MCF 10A (cell line): ENCODE measurements around the gene IGSF9B. TPM values are rescaled to one million over a fixed set of nuclear protein-coding genes. Genes with fewer than 3 reads are reported as not detected.

Experiments used
- BruUV-seq: library from RNA; stranded (reverse); fragments of 400-500 nt; replicated peaks from 2 replicates; lab custom pipeline; 2021; lab: Mats Ljungman, UMichigan
- CTCF ChIA-PET: fragments of 300-600 bp; sonication (Branson Sonifier 250); formaldehyde crosslinking; extraction: SDS; loops from one replicate; lab custom pipeline; 2021; ENCODE audit warnings: antibody characterized with exemption, inconsistent platforms; lab: Yijun Ruan, JAX
- POLR2A ChIA-PET: fragments of 300-600, 350-650 bp; sonication (Branson Sonifier 250); formaldehyde crosslinking; extraction: SDS; loops from one replicate; lab custom pipeline; 2020; ENCODE audit warnings: antibody characterized with exemption, inconsistent platforms; lab: Yijun Ruan, JAX
- DNase-seq: peaks from one replicate; pipeline ENCODE4 v3.0.0-alpha.2; 2018; ENCODE audit not compliant: unreplicated experiment
- H3K27ac Mint-ChIP-seq: one replicate; pipeline ENCODE4 v1.8.0; 2022; ENCODE audit warnings: mild to moderate bottlenecking, low read depth, mixed read lengths; ENCODE audit not compliant: unreplicated experiment
- H3K27me3 Mint-ChIP-seq: one replicate; pipeline ENCODE4 v1.8.0; 2022; ENCODE audit warnings: mixed read lengths; ENCODE audit not compliant: insufficient read depth, unreplicated experiment
- H3K36me3 Mint-ChIP-seq: one replicate; pipeline ENCODE4 v1.8.0; 2022; ENCODE audit warnings: mild to moderate bottlenecking, moderate library complexity, mixed read lengths; ENCODE audit not compliant: insufficient read depth, unreplicated experiment
- H3K4me1 Mint-ChIP-seq: one replicate; pipeline ENCODE4 v1.8.0; 2022; ENCODE audit warnings: mixed read lengths; ENCODE audit not compliant: insufficient read depth, unreplicated experiment
- H3K4me3 Mint-ChIP-seq: one replicate; pipeline ENCODE4 v1.8.0; 2022; ENCODE audit warnings: mild to moderate bottlenecking, moderate library complexity, mixed read lengths; ENCODE audit not compliant: unreplicated experiment
- H3K9me3 Mint-ChIP-seq: one replicate; pipeline ENCODE4 v1.8.0; 2022; ENCODE audit warnings: mixed read lengths; ENCODE audit not compliant: unreplicated experiment
- intact Hi-C: fragments of 100-400 bp; cut with micrococcal nuclease; formaldehyde crosslinking; loops from 2 replicates; pipeline ENCODE4 v1.14.1; 2022
- total RNA-seq: library from RNA; stranded (reverse); gene quantifications from 2 replicates; pipeline ENCODE4 v1.2.3, GENCODE V29; 2022
- TF ChIP-seq, protein P1 (sequence below): fragments of 200-600 bp; IDR thresholded peaks from one replicate; pipeline ENCODE4 v1.8.0; 2022; ENCODE audit warnings: antibody characterized with exemption, mild to moderate bottlenecking; ENCODE audit not compliant: unreplicated experiment

IGSF9B gene
- total RNA-seq, 1 experiment from 2014 or later, result 13.9 TPM

DNA sequence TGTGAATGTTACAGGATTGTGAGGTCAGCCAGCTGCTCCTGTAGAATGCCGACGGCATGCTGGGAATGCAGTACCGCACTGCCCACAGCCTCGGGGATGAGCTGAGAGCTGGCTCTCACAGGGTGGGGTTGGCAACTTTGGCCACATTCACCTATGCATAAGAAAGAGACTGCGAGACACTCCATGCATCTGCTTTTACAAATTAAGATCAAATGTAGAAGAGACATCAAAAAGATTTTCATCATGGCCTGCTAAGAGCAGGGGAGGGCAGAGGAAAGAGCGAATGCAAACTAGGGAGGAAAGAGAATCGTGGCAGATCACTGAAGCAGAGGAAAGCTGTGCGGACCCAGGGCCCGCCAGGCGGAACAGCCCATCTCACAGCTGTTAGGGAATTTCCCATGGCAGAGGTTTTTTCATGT lies 61.7 kb downstream of the IGSF9B start:
- H3K4me3 Mint-ChIP-seq, result no peak overlapping the region
- H3K36me3 Mint-ChIP-seq, result peaks cover 6% of the 10 kb centered on the region
- intact Hi-C loops, result no loop called here
- ChIA-PET POLR2A (no interaction called here), CTCF (no interaction called here)
- H3K27me3 Mint-ChIP-seq, result peaks cover 29% of the 10 kb centered on the region
- DNase-seq, result no peak
- BruUV-seq, result no TSS peak
- H3K9me3 Mint-ChIP-seq, result no peaks in the 10 kb centered on the region
- no peaks in the 10 kb centered on the region for H3K4me1 Mint-ChIP-seq
- H3K27ac Mint-ChIP-seq, result no peak overlapping the region
- TF ChIP-seq, protein P1, sequence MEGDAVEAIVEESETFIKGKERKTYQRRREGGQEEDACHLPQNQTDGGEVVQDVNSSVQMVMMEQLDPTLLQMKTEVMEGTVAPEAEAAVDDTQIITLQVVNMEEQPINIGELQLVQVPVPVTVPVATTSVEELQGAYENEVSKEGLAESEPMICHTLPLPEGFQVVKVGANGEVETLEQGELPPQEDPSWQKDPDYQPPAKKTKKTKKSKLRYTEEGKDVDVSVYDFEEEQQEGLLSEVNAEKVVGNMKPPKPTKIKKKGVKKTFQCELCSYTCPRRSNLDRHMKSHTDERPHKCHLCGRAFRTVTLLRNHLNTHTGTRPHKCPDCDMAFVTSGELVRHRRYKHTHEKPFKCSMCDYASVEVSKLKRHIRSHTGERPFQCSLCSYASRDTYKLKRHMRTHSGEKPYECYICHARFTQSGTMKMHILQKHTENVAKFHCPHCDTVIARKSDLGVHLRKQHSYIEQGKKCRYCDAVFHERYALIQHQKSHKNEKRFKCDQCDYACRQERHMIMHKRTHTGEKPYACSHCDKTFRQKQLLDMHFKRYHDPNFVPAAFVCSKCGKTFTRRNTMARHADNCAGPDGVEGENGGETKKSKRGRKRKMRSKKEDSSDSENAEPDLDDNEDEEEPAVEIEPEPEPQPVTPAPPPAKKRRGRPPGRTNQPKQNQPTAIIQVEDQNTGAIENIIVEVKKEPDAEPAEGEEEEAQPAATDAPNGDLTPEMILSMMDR, result no peak

DNA sequence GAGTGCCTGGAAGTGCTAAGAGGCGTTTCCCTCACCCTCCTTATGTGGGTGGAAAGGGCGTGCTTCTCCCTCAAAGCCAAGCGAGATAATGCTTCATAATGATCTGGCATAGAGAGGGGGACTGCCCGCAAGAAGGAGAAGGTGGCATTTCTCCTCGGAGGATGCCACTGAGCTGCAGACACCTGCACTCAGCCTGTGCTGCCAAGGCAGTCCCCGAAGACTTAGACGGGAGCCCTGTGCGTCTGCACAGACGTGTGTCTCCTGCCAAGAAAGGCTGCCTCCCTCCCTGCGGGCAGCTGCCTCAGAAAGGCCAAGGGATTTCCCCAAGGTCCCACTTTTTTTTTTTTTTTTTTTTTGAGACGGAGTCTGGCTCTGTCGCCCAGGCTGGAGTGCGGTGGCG lies 63.4 kb downstream of the IGSF9B start:
- intact Hi-C loops, result no loop called here
- no peak overlapping the region for H3K4me3 Mint-ChIP-seq
- BruUV-seq, result no TSS peak
- ChIA-PET POLR2A (no interaction called here), CTCF (interaction anchor here (0.7 kb wide), 2 partner anchors 72 to 138 kb away, joined by 4 read pairs; no protein-coding TSS in a partner anchor)
- DNase-seq, result no peak
- H3K9me3 Mint-ChIP-seq, result no peaks in the 10 kb centered on the region
- peaks cover 6% of the 10 kb centered on the region for H3K36me3 Mint-ChIP-seq
- no peak overlapping the region for H3K27ac Mint-ChIP-seq
- TF ChIP-seq, protein P1, result no peak
- H3K27me3 Mint-ChIP-seq, result peaks cover 46% of the 10 kb centered on the region
- no peaks in the 10 kb centered on the region for H3K4me1 Mint-ChIP-seq

DNA sequence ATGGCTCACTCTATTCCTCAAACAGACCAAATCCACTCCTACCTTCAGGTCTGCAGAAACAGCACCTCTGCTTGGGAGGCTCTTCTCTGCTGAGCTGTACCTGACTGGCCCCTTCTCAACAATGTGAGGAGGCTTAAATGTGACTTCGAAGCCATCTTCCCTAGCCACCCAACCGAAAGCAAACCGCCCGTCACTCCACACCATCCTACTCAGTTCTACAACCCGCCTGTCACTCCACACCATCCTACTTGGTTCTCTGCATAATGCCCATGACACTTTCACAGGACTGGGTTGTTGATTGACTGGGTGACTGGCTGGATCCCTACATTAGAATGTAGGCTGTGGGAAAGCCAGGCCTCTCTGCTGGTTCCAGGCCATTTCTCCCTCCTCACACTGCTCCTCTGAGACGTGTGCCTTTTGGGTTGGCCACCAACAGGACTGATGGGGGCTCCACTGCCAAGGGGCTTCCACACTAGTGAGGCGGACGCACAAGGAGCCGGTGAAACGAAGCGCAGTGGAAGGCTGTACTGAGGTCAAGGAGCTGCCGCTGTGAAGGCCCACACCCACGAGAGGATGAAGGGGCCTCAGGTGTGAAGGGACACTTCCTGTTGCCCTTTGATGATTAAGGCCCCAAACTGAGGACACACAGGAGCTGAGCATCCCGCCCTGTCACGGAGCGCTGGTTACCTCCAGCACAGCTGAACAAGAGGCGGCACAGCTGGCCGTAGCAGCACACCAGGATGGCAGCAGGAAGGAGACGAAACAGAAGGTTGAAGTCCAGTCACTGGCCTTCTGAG lies 64.0 kb downstream of the IGSF9B start:
- peaks cover 2% of the 10 kb centered on the region for H3K36me3 Mint-ChIP-seq
- peaks cover 52% of the 10 kb centered on the region for H3K27me3 Mint-ChIP-seq
- H3K4me1 Mint-ChIP-seq, result no peaks in the 10 kb centered on the region
- H3K4me3 Mint-ChIP-seq, result no peak overlapping the region
- DNase-seq, result no peak
- CTCF ChIA-PET, result interaction anchor here (0.7 kb wide), 1 partner anchor 246 kb away, joined by 3 read pairs; no protein-coding TSS in a partner anchor
- intact Hi-C loops, result no loop called here
- TF ChIP-seq, protein P1, result no peak
- H3K27ac Mint-ChIP-seq, result no peak overlapping the region
- BruUV-seq, result no TSS peak
- POLR2A ChIA-PET, result interaction anchor here (0.7 kb wide), 1 partner anchor 63 kb away, joined by 3 read pairs; no protein-coding TSS in a partner anchor
- H3K9me3 Mint-ChIP-seq, result no peaks in the 10 kb centered on the region

DNA sequence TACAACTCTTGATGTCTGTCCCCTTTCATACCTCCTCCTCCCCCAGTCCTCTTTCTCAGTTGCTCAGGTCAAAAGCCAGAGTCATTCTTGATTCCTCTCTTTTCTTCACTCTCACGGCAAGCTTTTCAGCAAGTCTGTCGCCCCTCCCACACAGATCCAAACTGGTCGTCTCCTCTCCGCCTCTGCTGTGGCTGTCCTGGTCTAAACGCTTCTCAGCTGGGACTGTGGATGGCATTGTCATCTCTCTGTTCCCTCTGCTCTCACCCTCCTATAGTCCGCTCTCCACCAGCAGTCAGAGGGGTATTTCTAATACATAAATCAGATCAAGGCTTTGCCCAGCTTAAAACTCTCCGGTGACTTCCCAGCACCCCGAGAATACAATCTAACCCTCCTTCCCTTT lies 64.6 kb downstream of the IGSF9B start:
- TF ChIP-seq, protein P1, result no peak
- Mint-ChIP-seq H3K27ac (no peak overlapping the region), H3K9me3 (no peaks in the 10 kb centered on the region), H3K27me3 (peaks cover 58% of the 10 kb centered on the region), H3K4me1 (no peaks in the 10 kb centered on the region), H3K36me3 (no peaks in the 10 kb centered on the region), H3K4me3 (no peak overlapping the region)
- ChIA-PET CTCF (interaction anchor here (0.7 kb wide), 2 partner anchors 247 to 273 kb away, joined by 3 read pairs; no protein-coding TSS in a partner anchor), POLR2A (interaction anchor here (0.7 kb wide), 1 partner anchor 62 kb away, joined by 3 read pairs; no protein-coding TSS in a partner anchor)
- BruUV-seq, result no TSS peak
- intact Hi-C loops, result no loop called here
- DNase-seq, result no peak
